H9 (cell line): ENCODE data around the gene ZFPL1. TPM values are rescaled to one million over a fixed set of nuclear protein-coding genes. Genes with fewer than 3 reads are reported as not detected.

Experiments
- DNase-seq: peaks from one replicate; pipeline ENCODE4 v3.0.0-alpha.2; 2017
- H2AFZ ChIP-seq: one replicate; pipeline ENCODE4 v1.6.1; 2013; ENCODE audit warnings: mild to moderate bottlenecking, low read length, control low read depth, moderate library complexity
- H2AK5ac ChIP-seq: 2 replicates; pipeline ENCODE4 v1.6.1; 2013; ENCODE audit warnings: low read length, control low read depth, mixed read lengths; ENCODE audit not compliant: insufficient read length
- H2BK120ac ChIP-seq: one replicate; pipeline ENCODE4 v1.6.1; 2013; ENCODE audit warnings: low read depth, mild to moderate bottlenecking, low read length, control low read depth, inconsistent platforms; ENCODE audit not compliant: poor library complexity, severe bottlenecking
- H2BK12ac ChIP-seq: 2 replicates; pipeline ENCODE4 v1.6.1; 2013; ENCODE audit warnings: low read length, control low read depth, mixed read lengths, low read depth; ENCODE audit not compliant: insufficient read length
- H2BK15ac ChIP-seq: 2 replicates; pipeline ENCODE4 v1.6.1; 2013; ENCODE audit warnings: low read depth, low read length, control low read depth
- H2BK20ac ChIP-seq: one replicate; pipeline ENCODE4 v1.6.1; 2013; ENCODE audit warnings: low read depth, mild to moderate bottlenecking, low read length, control low read depth, inconsistent platforms; ENCODE audit not compliant: poor library complexity, severe bottlenecking
- H2BK5ac ChIP-seq: 2 replicates; pipeline ENCODE4 v1.6.1; 2013; ENCODE audit warnings: low read length, control low read depth, mixed read lengths; ENCODE audit not compliant: insufficient read length
- H3K14ac ChIP-seq: 2 replicates; pipeline ENCODE4 v1.6.1; 2013; ENCODE audit warnings: low read length, control low read depth; ENCODE audit not compliant: insufficient read depth
- H3K18ac ChIP-seq: 2 replicates; pipeline ENCODE4 v1.6.1; 2013; ENCODE audit warnings: low read depth, mild to moderate bottlenecking, mixed read lengths, low read length, control low read depth; ENCODE audit not compliant: insufficient read length
- H3K23ac ChIP-seq: 2 replicates; pipeline ENCODE4 v1.6.1; 2013; ENCODE audit warnings: low read length, control low read depth, mixed read lengths, low read depth; ENCODE audit not compliant: insufficient read length
- H3K23me2 ChIP-seq: 2 replicates; pipeline ENCODE4 v1.6.1; 2013; ENCODE audit warnings: low read depth, mild to moderate bottlenecking, mixed read lengths, low read length, control low read depth; ENCODE audit not compliant: insufficient read length, poor library complexity, severe bottlenecking
- H3K27ac ChIP-seq: 2 replicates; pipeline ENCODE4 v1.5.1; 2013; ENCODE audit warnings: low read length, control low read depth, mixed read lengths, low read depth; ENCODE audit not compliant: insufficient read length
- H3K27me3 ChIP-seq: 2 replicates; pipeline ENCODE4 v1.6.1; 2013; ENCODE audit warnings: low read length, control low read depth, inconsistent platforms; ENCODE audit not compliant: insufficient read depth
- H3K4ac ChIP-seq: 2 replicates; pipeline ENCODE4 v1.6.1; 2013; ENCODE audit warnings: low read depth, mild to moderate bottlenecking, control low read depth, inconsistent platforms, low read length, moderate library complexity
- H3K4me1 ChIP-seq: 2 replicates; pipeline ENCODE4 v1.6.1; 2013; ENCODE audit warnings: low read length, control low read depth, inconsistent platforms; ENCODE audit not compliant: insufficient read depth
- H3K4me2 ChIP-seq: 2 replicates; pipeline ENCODE4 v1.6.1; 2013; ENCODE audit warnings: low read length, control low read depth, mixed read lengths; ENCODE audit not compliant: insufficient read length, insufficient read depth
- H3K56ac ChIP-seq: 2 replicates; pipeline ENCODE4 v1.6.1; 2013; ENCODE audit warnings: low read depth, mild to moderate bottlenecking, mixed read lengths, low read length, control low read depth; ENCODE audit not compliant: insufficient read length
- H3K79me1 ChIP-seq: 2 replicates; pipeline ENCODE4 v1.6.1; 2013; ENCODE audit warnings: low read depth, mild to moderate bottlenecking, moderate library complexity, low read length, control low read depth, inconsistent platforms; ENCODE audit not compliant: insufficient read depth, poor library complexity, severe bottlenecking
- H3K79me2 ChIP-seq: 2 replicates; pipeline ENCODE4 v1.6.1; 2013; ENCODE audit warnings: low read length, control low read depth, inconsistent platforms; ENCODE audit not compliant: insufficient read depth
- H3K9ac ChIP-seq: 2 replicates; pipeline ENCODE4 v1.6.1; 2013; ENCODE audit warnings: low read length, control low read depth, mixed read lengths; ENCODE audit not compliant: insufficient read length; ENCODE audit errors: extremely low read depth
- H3K9me3 ChIP-seq: one replicate; pipeline ENCODE4 v1.6.1; 2013; ENCODE audit warnings: low read depth, low read length, inconsistent platforms; ENCODE audit not compliant: control insufficient read depth
- H3T11ph ChIP-seq: one replicate; pipeline ENCODE4 v1.6.1; 2013; ENCODE audit warnings: mild to moderate bottlenecking, low read length, control low read depth, inconsistent platforms
- H4K20me1 ChIP-seq: one replicate; pipeline ENCODE4 v1.6.1; 2013; ENCODE audit not compliant: control insufficient read depth, insufficient read length, insufficient read depth
- H4K5ac ChIP-seq: 2 replicates; pipeline ENCODE4 v1.6.1; 2013; ENCODE audit warnings: low read depth, mild to moderate bottlenecking, mixed read lengths, low read length, control low read depth; ENCODE audit not compliant: insufficient read length
- H4K8ac ChIP-seq: replicated peaks from 2 replicates; pipeline ENCODE4 v1.6.1; 2013; ENCODE audit warnings: low read length, control low read depth, mixed read lengths, low read depth; ENCODE audit not compliant: insufficient read length
- H4K91ac ChIP-seq: 2 replicates; pipeline ENCODE4 v1.6.1; 2013; ENCODE audit warnings: low read depth, mild to moderate bottlenecking, moderate library complexity, mixed read lengths, low read length, control low read depth; ENCODE audit not compliant: insufficient read length
- H3K27ac Mint-ChIP-seq, 3 experiments: 2 replicates in 2 of 3; 3 replicates in 1 of 3; pipeline ENCODE4 v1.8.0; 2020 to 2021; ENCODE audit warnings: mixed read lengths in 3 of 3, mild to moderate bottlenecking in 1 of 3, moderate library complexity in 1 of 3
- H3K27me3 Mint-ChIP-seq: 2 replicates; pipeline ENCODE4 v1.8.0; 2021; ENCODE audit warnings: low read depth, mild to moderate bottlenecking, moderate library complexity, mixed read lengths
- H3K36me3 Mint-ChIP-seq, 3 experiments: 2 replicates in 2 of 3; 3 replicates in 1 of 3; pipeline ENCODE4 v1.8.0; 2020 to 2021; ENCODE audit warnings: low read depth in 3 of 3, mixed read lengths in 3 of 3; ENCODE audit not compliant: insufficient read depth in 1 of 3
- H3K4me1 Mint-ChIP-seq, 2 experiments: 2 replicates each; pipeline ENCODE4 v1.8.0; 2020; ENCODE audit warnings: mixed read lengths in 2 of 2
- H3K4me3 Mint-ChIP-seq, 2 experiments: 2 replicates in 1 of 2; 3 replicates in 1 of 2; pipeline ENCODE4 v1.8.0; 2020 to 2021; ENCODE audit warnings: mild to moderate bottlenecking in 2 of 2, mixed read lengths in 2 of 2, moderate library complexity in 1 of 2
- H3K9me3 Mint-ChIP-seq, 2 experiments: 2 replicates in 1 of 2; 3 replicates in 1 of 2; pipeline ENCODE4 v1.8.0; 2020; ENCODE audit warnings: mild to moderate bottlenecking in 2 of 2, mixed read lengths in 2 of 2, moderate library complexity in 1 of 2
- WGBS: extraction: QIAGEN DNeasy Blood & Tissue Kit; methylation state at CpG from one replicate; pipeline ENCODE4 v1.1.7; 2013; ENCODE audit warnings: missing lambda C conversion rate, low lambda C conversion rate, mixed read lengths; ENCODE audit not compliant: insufficient read length; ENCODE audit errors: extremely low coverage; 5-methylcytosine and 5-hydroxymethylcytosine counted together
- total RNA-seq: library from RNA; stranded (reverse); gene quantifications from 2 replicates; pipeline ENCODE4 v1.2.1, GENCODE V29; 2021
- TF ChIP-seq, protein P1 (sequence below): fragments of 200-600 bp; sonication (generic); conservative IDR thresholded peaks from 3 replicates; pipeline ENCODE4 v1.8.0; 2021; ENCODE audit warnings: antibody characterized with exemption, mild to moderate bottlenecking

The ZFPL1 gene
- total RNA-seq, 1 experiment from 2014 or later, result 24.2 TPM

DNA sequence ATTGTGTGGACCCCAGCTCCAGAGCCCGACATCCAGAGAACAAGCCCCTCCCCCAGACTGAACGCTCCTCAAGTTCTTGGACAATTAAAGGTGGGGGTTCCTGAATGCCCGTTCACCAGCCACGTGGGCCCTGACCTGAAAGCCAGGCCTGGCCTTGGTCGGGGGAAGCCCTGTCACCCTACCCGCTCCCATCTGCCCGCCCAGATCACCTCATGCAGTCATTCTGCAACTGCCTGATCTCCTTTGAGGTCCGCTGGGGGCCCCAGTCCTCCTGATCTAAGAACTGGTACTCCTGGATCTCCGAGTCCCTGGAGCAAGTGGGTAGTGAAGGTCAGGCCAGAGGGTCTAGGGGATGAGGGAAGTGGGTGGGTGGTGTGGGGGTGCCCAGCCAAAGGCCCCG lies 16.6 kb upstream of the ZFPL1 start:
- DNase-seq, result no peak
- no peaks in the 10 kb centered on the region for H3K79me1 ChIP-seq
- H3K14ac ChIP-seq, result no peak overlapping the region
- H3K4ac ChIP-seq, result no peak overlapping the region
- H3K23ac ChIP-seq, result no peak overlapping the region
- H3K18ac ChIP-seq, result no peak overlapping the region
- H4K5ac ChIP-seq, result no peak overlapping the region
- H3K23me2 ChIP-seq, result no peaks in the 10 kb centered on the region
- no peak overlapping the region for H2BK20ac ChIP-seq
- peak overlapping the region; percentile 92 to 97 (median 95) for H3K27ac Mint-ChIP-seq
- H3K9me3 ChIP-seq, result no peaks in the 10 kb centered on the region
- no peak overlapping the region for H3K9ac ChIP-seq
- no peak overlapping the region for H2AK5ac ChIP-seq
- peak overlapping the region in 1 of 2 experiments; percentile 63; a peak in 2 of 5 replicates for H3K4me3 Mint-ChIP-seq
- H3T11ph ChIP-seq, result no peak overlapping the region
- no peak overlapping the region for H2BK5ac ChIP-seq
- no CpG with 5 or more reads among the region's 10 CpGs for WGBS
- H2AFZ ChIP-seq, result no peak overlapping the region
- no peak overlapping the region for H3K4me2 ChIP-seq
- no peaks in the 10 kb centered on the region for H3K79me2 ChIP-seq
- H3K9me3 Mint-ChIP-seq, result no peaks in the 10 kb centered on the region
- TF ChIP-seq, protein P1, sequence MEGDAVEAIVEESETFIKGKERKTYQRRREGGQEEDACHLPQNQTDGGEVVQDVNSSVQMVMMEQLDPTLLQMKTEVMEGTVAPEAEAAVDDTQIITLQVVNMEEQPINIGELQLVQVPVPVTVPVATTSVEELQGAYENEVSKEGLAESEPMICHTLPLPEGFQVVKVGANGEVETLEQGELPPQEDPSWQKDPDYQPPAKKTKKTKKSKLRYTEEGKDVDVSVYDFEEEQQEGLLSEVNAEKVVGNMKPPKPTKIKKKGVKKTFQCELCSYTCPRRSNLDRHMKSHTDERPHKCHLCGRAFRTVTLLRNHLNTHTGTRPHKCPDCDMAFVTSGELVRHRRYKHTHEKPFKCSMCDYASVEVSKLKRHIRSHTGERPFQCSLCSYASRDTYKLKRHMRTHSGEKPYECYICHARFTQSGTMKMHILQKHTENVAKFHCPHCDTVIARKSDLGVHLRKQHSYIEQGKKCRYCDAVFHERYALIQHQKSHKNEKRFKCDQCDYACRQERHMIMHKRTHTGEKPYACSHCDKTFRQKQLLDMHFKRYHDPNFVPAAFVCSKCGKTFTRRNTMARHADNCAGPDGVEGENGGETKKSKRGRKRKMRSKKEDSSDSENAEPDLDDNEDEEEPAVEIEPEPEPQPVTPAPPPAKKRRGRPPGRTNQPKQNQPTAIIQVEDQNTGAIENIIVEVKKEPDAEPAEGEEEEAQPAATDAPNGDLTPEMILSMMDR, result no peak
- no peak overlapping the region for H4K8ac ChIP-seq
- no peaks in the 10 kb centered on the region for H3K36me3 Mint-ChIP-seq
- H2BK15ac ChIP-seq, result no peak overlapping the region
- H4K91ac ChIP-seq, result peak overlapping the region; percentile 67
- peaks cover 21 to 31% of the 10 kb centered on the region in 2 experiments for H3K4me1 Mint-ChIP-seq
- no peaks in the 10 kb centered on the region for H3K27me3 ChIP-seq
- H4K20me1 ChIP-seq, result no peaks in the 10 kb centered on the region
- no peaks in the 10 kb centered on the region for H3K27me3 Mint-ChIP-seq
- H3K4me1 ChIP-seq, result peaks cover 6% of the 10 kb centered on the region; the same call in 1 of the 2 replicates
- no peak overlapping the region for H2BK120ac ChIP-seq
- no peak overlapping the region for H2BK12ac ChIP-seq
- no peak overlapping the region for H3K27ac ChIP-seq
- no peak overlapping the region for H3K56ac ChIP-seq
